Endothelial cell of umbilical vein (primary cell): ENCODE measurements around the gene SOWAHD. TPM values are rescaled to one million over a fixed set of nuclear protein-coding genes. Genes with fewer than 3 reads are reported as not detected.
A peak's percentile ranks its signal among the peaks of the same experiment; 100 is the strongest.

Experiments used
- BruUV-seq: library from RNA; stranded (reverse); fragments of 400-500 nt; replicated peaks from 2 replicates; lab custom pipeline; 2021; lab: Mats Ljungman, UMichigan
- CTCF ChIA-PET: fragments of 300-600, 350-600 bp; sonication (Branson Sonifier 250); formaldehyde crosslinking; loops from one replicate; lab custom pipeline; 2021; ENCODE audit warnings: antibody characterized with exemption, inconsistent platforms; lab: Charles Lee
- POLR2A ChIA-PET: fragments of 300-600, 350-600 bp; sonication (Branson Sonifier 250); formaldehyde crosslinking; loops from one replicate; lab custom pipeline; 2021; ENCODE audit warnings: antibody characterized with exemption, inconsistent platforms; lab: Charles Lee
- DNase-seq: peaks from one replicate; pipeline ENCODE4 v3.0.0-alpha.2; 2011; ENCODE audit warnings: low read depth, low spot score
- FAIRE-seq: peaks from 2 replicates; lab custom pipeline; 2011; peaks lifted over from hg19 to GRCh38; lab: Jason Lieb, UNC
- H2AFZ ChIP-seq: 2 replicates; pipeline ENCODE4 v1.6.0; 2012; ENCODE audit warnings: low read depth, low read length, control low read depth, inconsistent platforms
- H3K27ac ChIP-seq: 2 replicates; pipeline ENCODE4 v1.5.1; 2011; ENCODE audit warnings: low read depth, mild to moderate bottlenecking, control low read depth, low read length, moderate library complexity; ENCODE audit not compliant: insufficient read depth
- H3K27me3 ChIP-seq, 2 experiments: 2 replicates each; pipeline versions ENCODE4 v1.6.0 to v1.6.1; 2011; ENCODE audit warnings: low read length in 2 of 2, mixed read lengths in 1 of 2; ENCODE audit not compliant: control insufficient read depth in 2 of 2, insufficient read depth in 2 of 2
- H3K36me3 ChIP-seq, 2 experiments: 2 replicates in 1 of 2; 3 replicates in 1 of 2; pipeline ENCODE4 v1.5.1; 2011; ENCODE audit warnings: low read length in 2 of 2, mild to moderate bottlenecking in 1 of 2, moderate library complexity in 1 of 2; ENCODE audit not compliant: control insufficient read depth in 2 of 2, insufficient read depth in 2 of 2; ENCODE audit errors: extremely low read depth in 1 of 2
- H3K4me1 ChIP-seq: 3 replicates; pipeline ENCODE4 v1.5.1; 2011; ENCODE audit warnings: mild to moderate bottlenecking, low read length; ENCODE audit not compliant: control insufficient read depth, insufficient read depth; ENCODE audit errors: extremely low read depth
- H3K4me2 ChIP-seq: 2 replicates; pipeline ENCODE4 v1.6.1; 2011; ENCODE audit warnings: low read length, control low read depth, mixed read lengths; ENCODE audit not compliant: insufficient read depth
- H3K4me3 ChIP-seq, 3 experiments: fragments of 200-600 bp in 1 of 3; sonication (generic), shearing (Covaris generic) in 1 of 3; replicated peaks in 1 of 3; 2 replicates each; pipeline ENCODE4 v1.5.1; 2011 to 2016; ENCODE audit warnings: control low read depth in 3 of 3, low read length in 3 of 3, mild to moderate bottlenecking in 2 of 3, inconsistent platforms in 1 of 3, low read depth in 1 of 3, moderate library complexity in 1 of 3; ENCODE audit not compliant: insufficient read depth in 1 of 3
- H3K79me2 ChIP-seq: 2 replicates; pipeline ENCODE4 v1.6.0; 2012; ENCODE audit warnings: low read length, inconsistent platforms; ENCODE audit not compliant: control insufficient read depth, insufficient read depth
- H3K9ac ChIP-seq: replicated peaks from 2 replicates; pipeline ENCODE3; 2011; ENCODE audit warnings: low read length, control low read depth; ENCODE audit not compliant: insufficient read depth; ENCODE audit errors: extremely low read depth
- H3K9me1 ChIP-seq: replicated peaks from 3 replicates; pipeline ENCODE4 v1.6.0; 2011; ENCODE audit warnings: mild to moderate bottlenecking, low read length; ENCODE audit not compliant: control insufficient read depth, insufficient read depth; ENCODE audit errors: extremely low read depth
- H3K9me3 ChIP-seq: replicated peaks from 2 replicates; pipeline ENCODE4 v1.5.1; 2012; ENCODE audit warnings: low read length, inconsistent platforms; ENCODE audit not compliant: control insufficient read depth, insufficient read depth
- H4K20me1 ChIP-seq: replicated peaks from 2 replicates; pipeline ENCODE3; 2011; ENCODE audit warnings: mild to moderate bottlenecking, low read length; ENCODE audit not compliant: control insufficient read depth, insufficient read depth; ENCODE audit errors: extremely low read depth
- CTCF ChIP-seq, 2 donors: IDR thresholded peaks; 1 replicate in 1 of 2; 2 replicates in 1 of 2; pipeline ENCODE4 v1.5.1; 2011; ENCODE audit warnings: low read length in 2 of 2, mild to moderate bottlenecking in 2 of 2, moderate library complexity in 2 of 2, control low read depth in 1 of 2, inconsistent platforms in 1 of 2, low read depth in 1 of 2; ENCODE audit not compliant: insufficient read depth in 1 of 2; ENCODE audit errors: extremely low read depth in 1 of 2
- EZH2 ChIP-seq: IDR thresholded peaks from 2 replicates; pipeline ENCODE4 v1.6.1; 2012; ENCODE audit warnings: borderline replicate concordance, low read depth, mild to moderate bottlenecking, moderate library complexity, low read length, inconsistent platforms; ENCODE audit not compliant: severe bottlenecking
- FOS ChIP-seq: IDR thresholded peaks from 2 replicates; pipeline ENCODE4 v1.6.1; 2011; ENCODE audit warnings: mild to moderate bottlenecking, low read length, moderate library complexity, borderline replicate concordance; ENCODE audit not compliant: insufficient read depth
- GATA2 ChIP-seq: IDR thresholded peaks from 2 replicates; pipeline ENCODE4 v1.7.0; 2011; ENCODE audit warnings: low read depth, mild to moderate bottlenecking, moderate library complexity, mixed read lengths, low read length; ENCODE audit not compliant: insufficient read length, insufficient read depth
- JUN ChIP-seq: IDR thresholded peaks from 2 replicates; pipeline ENCODE4 v1.6.1; 2011; ENCODE audit warnings: borderline replicate concordance, low read depth; ENCODE audit not compliant: insufficient read length, insufficient read depth
- MYC ChIP-seq: IDR thresholded peaks from one replicate; pipeline ENCODE4 v1.6.1; 2011; ENCODE audit warnings: mild to moderate bottlenecking, low read depth, low read length
- POLR2A ChIP-seq: IDR thresholded peaks from 2 replicates; pipeline ENCODE4 v1.6.1; 2012; ENCODE audit warnings: low read depth, mild to moderate bottlenecking, control low read depth, low read length
- POLR2AphosphoS5 ChIP-seq: IDR thresholded peaks from 2 replicates; pipeline ENCODE4 v1.6.1; 2012; ENCODE audit warnings: low read depth, mild to moderate bottlenecking, control low read depth, low read length, moderate library complexity; ENCODE audit not compliant: insufficient read depth
- dilution Hi-C: fragments of 300-500 bp; cut with MboI; formaldehyde crosslinking; loops from one replicate; pipeline ENCODE4 v1.15.0; 2019; ENCODE audit warnings: low sequenced_read_pairs; ENCODE audit not compliant: extremely low pct_ligation_motif_present
- intact Hi-C: fragments of 100-400 bp; cut with micrococcal nuclease; formaldehyde crosslinking; loops from one replicate; pipeline ENCODE4 v1.10.0; 2022
- polyA plus RNA-seq, 4 experiments: library from polyadenylated mRNA; depleted of rRNA in 3 of 4; stranded (reverse) in 3 of 4; unstranded in 1 of 4; fragments of >200 nt; gene quantifications; 2 replicates each; pipeline versions ENCODE4 v1.2.1 to v1.2.3, GENCODE V29; 2011 to 2012; ENCODE audit warnings: missing spikeins in 1 of 4
- total RNA-seq: library from RNA; stranded (reverse); gene quantifications from 2 replicates; pipeline ENCODE4 v1.2.3, GENCODE V29; 2021
- TF ChIP-seq, protein P1 (sequence below): IDR thresholded peaks from 2 replicates; pipeline ENCODE4 v1.6.1; 2011; ENCODE audit not compliant: insufficient read depth, insufficient read length

Gene SOWAHD
- total and polyA plus RNA-seq, 2 donors (not counting 3 experiments of a cell fraction or from before 2014, with no cell fraction given) = not detected

- peaks cover 49% of the 10 kb centered on the region for H3K79me2 ChIP-seq
- H3K4me2 ChIP-seq = peak overlapping the region; percentile 96
- ChIA-PET CTCF (interaction anchor here (0.5 to 1.7 kb wide), 10 partner anchors 36 to 317 kb away, joined by 3 to 13 read pairs (median 3); partner anchors contain the start of gene UPF3B), POLR2A (interaction anchor here (0.6 to 2.4 kb wide), 9 partner anchors 9 to 287 kb away, joined by 3 to 22 read pairs (median 4); partner anchors contain the start of genes NDUFA1, RNF113A, SEPTIN6 and UPF3B)
- no peaks in the 10 kb centered on the region for H3K9me3 ChIP-seq
- H3K4me3 ChIP-seq = peak overlapping the region; percentile 65 to 93 (median 92)
- H3K27me3 ChIP-seq = no peaks in the 10 kb centered on the region
- dilution Hi-C loops = no loop called here
- DNase-seq (peak; percentile 57), FAIRE-seq (peak; percentile 50)
- H3K36me3 ChIP-seq = peaks cover 4% of the 10 kb centered on the region in 2 experiments
- H3K27ac ChIP-seq = peak overlapping the region; percentile 85
- no peaks in the 10 kb centered on the region for H4K20me1 ChIP-seq
- TSS peak; percentile 53 for BruUV-seq
- TF ChIP-seq GATA2 (no peak), JUN (no peak), POLR2A (no peak), FOS (no peak), POLR2AphosphoS5 (no peak), CTCF (IDR thresholded peaks at IDR 0.05; ENCODE audit: extremely low read depth in 1 of 2, insufficient read depth in 1 of 2, low read depth in 1 of 2, low read length in 2 of 2) (no peak), MYC (no peak), EZH2 (no peak)
- TF ChIP-seq, protein P1, sequence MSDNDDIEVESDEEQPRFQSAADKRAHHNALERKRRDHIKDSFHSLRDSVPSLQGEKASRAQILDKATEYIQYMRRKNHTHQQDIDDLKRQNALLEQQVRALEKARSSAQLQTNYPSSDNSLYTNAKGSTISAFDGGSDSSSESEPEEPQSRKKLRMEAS = no peak
- H2AFZ ChIP-seq = no peak overlapping the region
- peaks cover 24% of the 10 kb centered on the region for H3K4me1 ChIP-seq
- H3K9me1 ChIP-seq = no peaks in the 10 kb centered on the region
- peak overlapping the region; percentile 92 for H3K9ac ChIP-seq
- intact Hi-C loops = loop anchor here (1.0 to 5.0 kb wide), 5 partner anchors 36 to 217 kb away; partner anchors contain the start of genes NDUFA1, RNF113A, UBE2A and UPF3B
Measured at GRCh38 chrX:119790977-119791436, 32.6 kb downstream of the SOWAHD start.
